Fibroblast of pulmonary artery (primary cell): Measurements from ENCODE around the gene RALGDS.
A peak's percentile ranks its signal among the peaks of the same experiment; 100 is the strongest.

Source experiments
- DNase-seq: peaks from one replicate; pipeline ENCODE4 v3.0.0-alpha.2; 2010; ENCODE audit warnings: low read depth
- H3K4me3 ChIP-seq: replicated peaks from 2 replicates; pipeline ENCODE4 v1.5.1; 2011; ENCODE audit warnings: low read depth, mild to moderate bottlenecking, control low read depth, low read length, moderate library complexity
- TF ChIP-seq, protein P1 (sequence below): IDR thresholded peaks from 2 replicates; pipeline ENCODE4 v1.5.1; 2011; ENCODE audit warnings: mild to moderate bottlenecking, control low read depth, low read length, inconsistent platforms; ENCODE audit errors: missing control alignments

The RALGDS gene

DNA sequence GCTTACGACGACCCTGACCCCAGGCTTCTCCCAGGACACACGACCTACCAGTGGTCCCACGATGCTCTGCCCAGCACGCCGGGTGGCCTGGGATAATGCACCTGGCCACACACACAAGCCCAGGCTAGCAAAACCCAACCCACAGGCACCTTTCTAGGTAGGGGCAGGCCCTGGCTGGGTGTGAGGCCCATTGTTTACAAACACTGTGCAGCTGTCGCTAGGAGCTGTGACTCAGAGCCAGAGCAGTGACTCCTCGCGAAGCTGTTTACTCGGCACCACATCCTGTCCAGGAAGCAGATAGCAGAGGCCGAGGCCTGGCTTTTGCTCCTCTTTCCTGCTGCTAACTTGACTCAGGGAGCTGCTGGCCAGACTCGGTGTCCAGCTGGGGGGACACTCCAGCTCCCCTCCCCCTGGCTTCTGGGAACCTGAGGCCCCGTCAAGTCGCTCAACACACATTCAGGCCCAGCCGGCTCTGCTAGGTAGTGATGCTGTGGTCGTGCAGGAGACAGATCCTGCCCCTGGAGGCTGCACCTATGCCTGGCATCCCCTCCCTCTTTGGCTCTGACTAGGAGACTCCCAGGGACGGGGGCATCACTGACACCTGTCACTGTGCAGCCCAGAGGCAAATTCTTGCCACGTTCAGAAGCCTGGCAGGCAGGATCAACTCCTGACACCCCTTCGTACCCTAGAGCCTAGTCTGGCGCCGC is 12.8 kb upstream of the RALGDS start:
- TF ChIP-seq, protein P1, sequence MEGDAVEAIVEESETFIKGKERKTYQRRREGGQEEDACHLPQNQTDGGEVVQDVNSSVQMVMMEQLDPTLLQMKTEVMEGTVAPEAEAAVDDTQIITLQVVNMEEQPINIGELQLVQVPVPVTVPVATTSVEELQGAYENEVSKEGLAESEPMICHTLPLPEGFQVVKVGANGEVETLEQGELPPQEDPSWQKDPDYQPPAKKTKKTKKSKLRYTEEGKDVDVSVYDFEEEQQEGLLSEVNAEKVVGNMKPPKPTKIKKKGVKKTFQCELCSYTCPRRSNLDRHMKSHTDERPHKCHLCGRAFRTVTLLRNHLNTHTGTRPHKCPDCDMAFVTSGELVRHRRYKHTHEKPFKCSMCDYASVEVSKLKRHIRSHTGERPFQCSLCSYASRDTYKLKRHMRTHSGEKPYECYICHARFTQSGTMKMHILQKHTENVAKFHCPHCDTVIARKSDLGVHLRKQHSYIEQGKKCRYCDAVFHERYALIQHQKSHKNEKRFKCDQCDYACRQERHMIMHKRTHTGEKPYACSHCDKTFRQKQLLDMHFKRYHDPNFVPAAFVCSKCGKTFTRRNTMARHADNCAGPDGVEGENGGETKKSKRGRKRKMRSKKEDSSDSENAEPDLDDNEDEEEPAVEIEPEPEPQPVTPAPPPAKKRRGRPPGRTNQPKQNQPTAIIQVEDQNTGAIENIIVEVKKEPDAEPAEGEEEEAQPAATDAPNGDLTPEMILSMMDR, result no peak
- no peak overlapping the region for H3K4me3 ChIP-seq
- peak; percentile 96 for DNase-seq

DNA sequence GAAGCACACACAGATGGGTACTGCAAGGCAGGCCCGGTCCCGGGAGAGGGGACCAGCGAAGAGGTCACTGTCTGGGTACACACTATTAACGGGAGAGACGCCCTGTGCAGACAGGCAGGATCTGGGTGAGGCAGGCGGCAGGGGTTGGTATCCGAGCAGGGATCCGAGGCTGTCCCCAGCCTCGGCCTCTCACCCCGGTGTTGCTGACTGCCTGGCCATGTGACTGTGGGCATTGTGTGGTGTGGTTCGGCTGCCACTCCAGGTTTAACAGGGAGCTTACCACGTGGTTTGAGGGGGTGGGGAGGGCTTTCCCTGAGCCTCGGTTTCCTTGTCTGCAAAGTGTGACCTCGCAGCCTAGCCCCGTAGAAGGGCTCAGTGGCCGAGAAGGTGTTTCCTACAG is 11.1 kb upstream of the RALGDS start:
- no peak overlapping the region for H3K4me3 ChIP-seq
- no peak for DNase-seq
- TF ChIP-seq, protein P1, result no peak

DNA sequence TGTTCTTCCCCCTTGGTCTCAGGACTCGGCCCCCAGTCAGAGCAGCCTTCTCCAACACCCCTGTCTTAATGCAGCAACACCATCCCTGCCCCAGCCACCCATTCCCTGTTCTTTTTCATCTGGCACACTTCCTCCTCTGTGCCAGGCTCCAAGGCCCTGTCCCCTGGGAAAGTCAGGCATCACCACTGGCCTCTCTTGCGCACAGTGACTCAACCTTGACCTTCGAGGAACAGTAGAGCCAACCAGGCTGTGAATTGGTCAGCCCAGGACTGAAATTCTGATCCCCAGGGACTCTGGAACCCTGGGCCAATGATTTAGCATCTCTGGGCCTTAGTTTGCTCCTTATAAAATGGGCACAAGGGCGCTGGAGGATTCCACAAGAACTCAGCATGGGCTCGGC is 10.5 kb upstream of the RALGDS start:
- TF ChIP-seq, protein P1, result no peak
- DNase-seq, result no peak
- H3K4me3 ChIP-seq, result no peak overlapping the region

DNA sequence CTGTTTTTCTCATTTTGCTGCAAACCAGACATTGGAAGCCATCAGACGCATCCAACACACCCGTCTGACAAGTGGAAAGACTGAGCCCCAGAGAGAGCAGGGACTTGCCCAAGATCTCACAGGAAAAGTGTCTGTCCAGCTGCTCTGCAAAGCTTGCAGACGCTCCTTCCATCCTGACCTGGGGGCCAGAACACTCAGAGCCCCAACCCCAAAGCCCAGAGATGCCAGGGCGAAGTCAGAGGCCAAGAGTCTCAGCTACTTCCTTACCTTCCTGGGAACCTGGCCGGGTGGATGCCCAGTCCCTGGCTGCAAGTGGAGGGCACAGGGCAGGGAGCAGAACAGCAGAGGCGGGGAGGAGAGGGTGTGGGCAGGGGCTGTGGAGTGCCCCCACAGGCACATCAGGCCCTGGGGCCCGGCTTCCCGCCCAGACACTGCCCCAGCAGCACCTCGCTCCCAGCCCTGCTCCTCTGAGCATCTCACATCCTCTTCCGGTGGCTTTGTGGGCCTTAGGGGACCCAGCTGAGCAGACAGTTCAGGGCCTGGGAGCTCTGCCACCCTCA is 9.7 kb upstream of the RALGDS start:
- H3K4me3 ChIP-seq, result no peak overlapping the region
- DNase-seq, result no peak
- TF ChIP-seq, protein P1, result no peak

DNA sequence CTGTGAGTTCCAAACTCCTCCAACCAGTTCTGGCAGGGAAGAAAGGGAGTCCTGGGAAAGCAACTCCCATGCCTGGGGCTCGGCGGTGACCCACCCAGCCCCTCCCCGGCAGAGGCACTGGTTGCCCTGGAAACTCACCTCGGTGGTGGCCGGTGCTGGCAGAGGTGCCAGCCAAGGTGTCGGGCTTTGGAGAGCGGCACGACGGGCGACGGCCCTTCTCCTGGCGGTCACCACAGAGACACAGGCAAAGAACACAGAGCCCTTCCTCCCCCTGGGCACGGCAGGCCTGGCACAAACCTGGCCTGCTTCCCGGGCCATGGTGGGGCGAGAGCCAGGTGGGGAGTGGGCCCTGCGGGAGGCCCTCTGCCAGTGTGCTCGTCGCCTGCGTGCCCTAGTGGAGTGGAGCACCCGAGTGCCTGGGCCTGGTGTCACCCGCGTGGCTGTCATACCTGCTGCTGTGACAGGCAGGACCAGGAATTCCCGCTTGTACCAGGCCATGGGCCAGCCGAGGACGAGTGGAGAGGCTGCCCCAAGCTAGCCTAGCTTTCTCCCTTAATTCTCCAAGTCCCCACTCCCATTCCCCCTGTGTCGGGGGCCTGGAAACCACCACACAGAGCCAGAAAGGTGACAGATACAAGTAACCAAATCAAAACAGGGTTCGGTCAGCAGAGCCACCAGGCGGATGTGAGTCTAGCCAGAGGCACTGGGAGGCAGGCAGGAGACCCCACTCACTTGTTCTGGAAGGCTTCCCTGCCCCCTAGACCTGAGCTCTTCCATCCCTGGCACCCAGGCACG is 8.2 kb upstream of the RALGDS start:
- H3K4me3 ChIP-seq, result no peak overlapping the region

DNA sequence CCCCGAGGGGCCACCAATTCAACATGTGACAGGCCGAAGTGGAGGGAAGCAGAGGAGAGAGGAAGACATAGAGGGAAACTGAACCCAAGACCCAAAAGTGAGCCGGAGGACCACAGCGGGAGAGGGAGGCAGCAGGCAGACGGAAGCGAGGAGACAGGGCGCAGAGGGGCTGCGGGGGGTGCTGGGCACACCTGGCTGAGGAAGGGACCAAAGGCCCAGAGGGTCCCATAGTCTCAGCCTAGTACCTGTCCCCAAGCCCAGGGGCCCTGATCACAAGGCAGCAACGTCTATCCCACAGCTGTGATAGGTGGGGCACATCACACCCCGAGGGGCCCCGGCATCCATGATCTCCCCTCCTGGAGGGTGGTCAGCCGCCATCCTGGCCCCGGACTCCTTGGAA is 7.1 kb upstream of the RALGDS start:
- DNase-seq, result no peak
- TF ChIP-seq, protein P1, result no peak
- H3K4me3 ChIP-seq, result no peak overlapping the region

More for the DNA sequence above, 8.2 kb upstream of the RALGDS start:
- DNase-seq, result no peak
- TF ChIP-seq, protein P1, result no peak
